HG03064 (cell line): ENCODE data around the gene CYSTM1.

Experiments
- ATAC-seq: cut with Tn5 transposase; IDR thresholded peaks from one replicate; pipeline ENCODE4 v1.9.1; 2021; ENCODE audit warnings: low read depth; ENCODE audit not compliant: unreplicated experiment

Gene CYSTM1

DNA sequence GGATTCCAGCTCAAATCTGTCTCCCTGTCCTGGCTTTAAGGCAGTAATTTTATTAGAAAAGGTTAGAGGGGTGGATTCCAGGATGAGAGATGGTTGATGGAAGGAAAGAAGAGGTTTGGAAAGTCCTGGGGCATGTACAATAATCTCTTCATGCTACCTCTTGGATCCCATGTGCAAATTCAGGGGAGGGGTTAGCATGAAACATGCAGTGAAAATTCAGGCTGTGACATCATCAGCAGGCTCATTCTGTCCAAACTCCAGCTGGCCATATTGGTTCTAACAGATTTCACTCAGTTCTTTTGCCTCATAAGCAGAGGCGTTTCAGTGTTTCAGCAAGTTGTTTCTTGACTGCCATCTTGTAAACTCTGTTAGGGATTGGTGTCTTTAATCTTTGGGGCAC is 55.4 kb downstream of the CYSTM1 start:
- ATAC-seq: no peak

DNA sequence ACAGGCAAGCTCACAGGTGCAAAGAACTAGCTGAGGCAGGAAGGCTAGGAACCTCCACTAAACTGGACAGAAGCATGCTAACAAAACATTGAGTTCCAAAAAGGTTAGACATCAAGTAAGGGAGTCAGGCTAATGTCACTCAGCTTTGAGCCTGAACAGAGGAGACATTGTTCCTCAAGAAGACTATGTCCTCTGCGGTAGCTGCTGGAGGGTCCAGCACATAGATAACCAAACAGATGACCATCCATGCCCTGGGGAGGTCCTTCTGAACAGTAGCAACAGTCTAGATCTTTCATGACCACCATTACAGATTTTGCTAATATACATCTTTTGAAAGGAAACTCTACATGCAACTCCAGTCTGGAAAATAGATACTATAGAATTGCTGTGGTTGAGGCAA is 57.7 kb downstream of the CYSTM1 start:
- no peak for ATAC-seq

DNA sequence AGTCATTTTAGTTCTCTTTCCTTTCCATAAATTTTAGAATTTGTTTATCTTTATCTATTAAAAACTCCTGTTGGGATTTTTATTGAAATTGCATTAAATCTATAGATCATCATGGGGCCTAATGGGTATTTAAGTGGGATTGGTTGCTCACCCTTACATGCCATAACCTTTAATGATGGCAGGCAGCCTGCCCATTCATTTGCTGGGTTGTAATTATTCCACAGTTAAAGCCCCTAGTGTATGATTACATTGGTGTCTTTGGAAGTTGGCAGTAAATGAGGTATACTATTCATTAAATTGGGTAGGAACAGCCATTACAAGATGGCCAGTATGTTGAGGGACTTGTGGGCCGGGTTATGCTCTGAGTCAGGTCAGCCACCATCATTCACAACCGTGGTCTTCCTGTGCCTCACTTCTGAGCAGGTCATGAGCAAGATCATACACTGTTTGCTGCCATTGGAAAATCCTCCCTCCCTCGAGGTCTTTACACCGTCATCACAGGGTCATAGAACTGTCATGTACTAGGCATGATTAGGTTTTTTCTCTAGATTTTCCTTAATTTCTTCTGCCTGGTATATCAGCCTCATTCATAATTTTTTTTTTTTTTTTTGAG is 59.5 kb downstream of the CYSTM1 start:
- no peak for ATAC-seq

DNA sequence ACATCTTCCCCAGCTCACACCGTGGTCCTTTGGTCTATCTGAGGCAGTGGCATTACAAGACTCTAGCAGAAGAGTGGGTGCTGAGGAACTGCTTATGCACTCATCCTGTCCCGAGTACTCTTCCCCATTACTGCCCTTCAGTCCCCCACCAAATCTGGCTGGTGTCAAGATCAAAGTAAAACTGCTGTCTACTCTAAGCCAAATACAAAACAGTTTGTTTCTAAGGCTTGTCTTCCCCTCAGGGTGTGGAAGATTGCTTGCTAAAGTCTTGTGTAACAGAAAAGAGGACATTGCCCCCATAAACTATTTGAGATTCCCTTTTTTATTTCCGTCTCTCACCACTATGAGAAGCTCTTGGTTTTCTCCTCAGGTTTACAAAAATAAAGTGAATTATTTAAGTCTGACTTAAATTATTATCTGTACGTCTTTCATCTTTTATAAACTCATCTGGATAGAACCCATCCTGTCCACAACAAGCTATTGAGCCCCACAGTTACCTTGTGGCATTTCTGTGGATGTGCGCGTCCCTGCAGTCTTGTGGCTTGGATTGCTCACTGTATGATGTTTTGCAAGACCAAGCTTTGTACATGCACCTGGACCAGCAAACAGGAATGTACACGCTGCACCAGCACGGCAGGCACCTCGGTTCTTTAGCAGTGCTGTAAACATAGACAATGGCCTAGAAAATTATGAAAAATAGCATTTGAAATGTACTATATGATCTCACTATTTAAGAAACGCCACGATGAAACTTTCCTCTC is 61.0 kb downstream of the CYSTM1 start:
- ATAC-seq: no peak

DNA sequence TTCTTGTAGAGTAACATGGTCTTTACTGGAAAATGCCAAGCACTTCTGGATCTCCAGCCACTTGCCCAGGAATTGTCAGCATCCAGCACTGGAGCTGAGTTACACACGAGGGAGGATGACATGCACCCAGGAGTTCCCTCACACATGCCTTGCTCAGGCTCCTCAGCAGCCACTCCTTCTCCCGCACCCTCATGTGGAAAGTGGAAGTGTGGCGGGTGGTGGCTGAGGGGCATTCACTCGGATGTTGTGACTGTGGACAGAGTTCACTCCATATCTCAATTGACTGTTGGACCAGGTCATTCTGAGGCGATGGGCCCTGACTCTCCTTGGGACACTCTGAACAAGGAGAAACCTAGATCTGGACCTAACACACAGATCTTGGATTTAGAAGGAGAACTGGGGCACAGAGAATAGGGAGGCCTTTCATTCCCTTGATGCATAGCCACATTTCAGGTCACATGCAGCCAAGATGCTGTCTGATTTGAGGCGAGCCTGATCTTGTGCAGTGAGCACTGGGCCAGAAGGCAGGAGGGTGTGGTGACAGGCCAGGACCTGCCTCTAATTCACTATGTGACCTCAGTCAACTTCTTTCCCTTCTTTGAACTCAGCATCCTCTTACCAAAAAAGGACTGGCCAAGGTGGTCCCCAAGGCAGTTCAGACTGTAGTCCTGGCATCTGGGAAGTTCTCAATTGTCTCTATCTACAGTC is 62.1 kb downstream of the CYSTM1 start:
- ATAC-seq: no peak

DNA sequence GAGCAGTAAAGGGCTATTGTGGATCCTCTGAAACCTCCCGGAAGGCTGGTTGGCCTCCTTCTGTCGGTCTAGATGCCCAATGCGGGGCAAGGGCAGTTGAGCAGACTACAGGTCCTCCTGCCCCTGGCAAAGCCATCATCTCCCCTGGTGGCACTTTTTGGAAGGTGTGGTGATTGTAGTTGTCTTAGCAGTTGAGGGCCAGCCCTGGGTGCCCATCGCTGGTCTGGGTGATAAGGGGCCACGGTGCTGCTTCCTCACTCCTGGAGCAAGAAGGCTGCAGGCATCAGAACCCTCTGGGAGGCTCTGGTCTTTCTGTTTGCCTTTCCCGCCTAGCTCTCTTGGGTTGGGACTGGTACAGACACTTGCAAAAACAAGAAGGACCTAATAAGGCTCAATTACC is 63.8 kb downstream of the CYSTM1 start:
- no peak for ATAC-seq

DNA sequence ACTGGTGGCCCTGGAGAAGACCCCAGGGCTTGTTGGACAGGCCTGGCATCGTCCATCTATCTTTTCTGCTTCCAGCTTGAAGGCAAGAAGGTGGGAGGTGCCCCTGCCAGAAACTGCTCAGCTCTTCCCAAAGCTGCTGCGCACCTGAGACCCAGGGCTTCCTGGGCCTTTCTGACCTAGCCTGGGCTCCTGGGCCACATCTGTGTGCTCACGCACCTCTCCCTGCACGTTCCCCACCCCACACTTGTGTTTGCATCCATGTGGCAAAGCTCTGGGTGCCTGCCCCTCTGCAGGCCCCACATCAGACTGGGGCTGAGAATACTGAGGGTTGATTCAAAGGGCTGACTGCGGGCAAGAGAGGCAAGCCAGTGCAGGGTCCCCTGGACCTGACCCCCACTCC is 64.5 kb downstream of the CYSTM1 start:
- no peak for ATAC-seq

DNA sequence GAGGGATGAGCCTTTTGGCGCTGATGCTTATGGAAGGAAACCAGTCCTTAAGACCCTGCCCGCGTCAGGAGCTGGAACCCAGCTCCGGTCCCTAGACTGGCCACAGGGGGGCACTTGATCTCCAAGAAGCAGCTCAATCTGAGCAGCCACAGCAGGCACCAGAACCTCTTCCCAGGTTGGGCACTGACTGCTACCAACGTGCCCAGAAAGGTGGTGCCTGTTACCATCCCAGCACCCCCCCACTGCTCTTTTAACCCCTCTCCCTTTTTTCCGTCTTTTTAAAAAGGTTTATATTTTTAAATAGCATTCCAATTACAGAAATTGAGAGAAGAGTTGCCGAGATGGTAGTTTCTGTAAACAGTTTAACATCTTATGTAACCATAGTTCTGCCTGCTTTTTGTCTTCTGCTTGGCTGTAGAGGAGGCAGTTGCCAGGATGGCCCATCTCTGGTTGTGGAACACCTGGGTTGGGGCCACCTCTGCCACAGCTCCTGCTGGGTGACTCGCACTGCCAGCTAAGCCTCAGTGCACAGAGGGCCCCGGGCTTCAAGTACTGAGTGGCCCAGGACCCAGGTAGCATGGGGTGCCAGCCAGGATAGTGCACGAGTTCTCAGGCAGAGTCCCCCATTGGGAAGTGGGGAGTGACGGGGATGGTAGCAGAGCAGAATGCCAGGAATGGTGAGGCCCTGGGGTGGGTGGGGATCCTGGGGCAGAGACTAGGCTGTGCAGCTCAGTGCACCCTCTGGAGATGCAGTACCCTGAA is 65.1 kb downstream of the CYSTM1 start:
- no peak for ATAC-seq

DNA sequence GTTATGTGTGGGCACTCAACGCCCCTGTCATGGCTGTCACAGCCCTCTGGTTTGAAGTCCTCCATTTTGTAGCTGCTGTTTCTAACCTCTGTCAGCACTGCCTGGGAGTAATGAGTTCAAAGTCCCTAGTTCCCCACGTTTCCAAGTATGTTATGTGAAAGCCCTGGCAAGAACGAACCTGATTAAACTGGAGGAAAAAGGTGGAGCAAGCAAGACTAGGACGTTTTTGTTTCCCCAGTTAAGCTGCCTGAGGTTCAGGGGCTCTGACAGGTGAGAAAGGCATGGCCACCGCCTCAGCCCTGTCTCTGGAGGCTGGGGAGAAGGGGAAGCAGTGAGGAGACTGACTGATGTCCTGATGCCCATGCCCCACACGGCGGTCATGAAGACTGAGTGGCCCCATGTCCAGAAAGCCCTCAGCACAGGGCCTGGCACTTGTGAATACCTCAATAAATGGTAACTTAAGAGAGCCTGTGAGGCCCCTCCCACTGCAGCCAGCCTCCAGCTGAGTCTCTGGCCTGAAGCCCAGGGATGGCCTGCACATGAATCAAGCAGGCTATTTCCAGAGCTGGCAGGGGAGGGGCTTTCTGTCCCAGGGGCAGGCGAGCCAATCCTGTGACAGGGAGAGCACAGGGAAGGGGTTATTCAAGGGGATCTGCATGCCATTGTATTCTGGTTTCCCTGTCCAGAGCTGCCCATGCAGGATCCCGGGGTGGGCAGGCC is 66.2 kb downstream of the CYSTM1 start:
- no peak for ATAC-seq

DNA sequence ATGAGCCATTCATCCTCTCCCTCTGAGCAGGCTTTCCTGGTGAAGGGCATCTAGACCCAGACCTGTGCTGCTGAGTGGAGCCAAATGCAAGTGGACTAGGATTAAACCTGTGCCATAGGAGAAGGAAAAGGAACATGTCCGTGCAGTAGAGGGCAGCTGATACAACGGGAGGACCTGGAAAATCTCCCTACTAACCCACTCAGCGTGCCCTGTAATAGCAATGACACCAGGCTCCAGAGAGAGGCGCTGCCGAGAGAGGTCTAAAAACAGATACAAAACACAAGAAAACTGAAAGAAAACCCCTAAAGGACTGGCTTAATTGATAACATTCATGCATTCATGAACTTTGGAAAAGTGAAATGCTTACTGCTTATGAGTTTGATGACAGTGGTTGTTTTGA is 67.1 kb downstream of the CYSTM1 start:
- no peak for ATAC-seq

DNA sequence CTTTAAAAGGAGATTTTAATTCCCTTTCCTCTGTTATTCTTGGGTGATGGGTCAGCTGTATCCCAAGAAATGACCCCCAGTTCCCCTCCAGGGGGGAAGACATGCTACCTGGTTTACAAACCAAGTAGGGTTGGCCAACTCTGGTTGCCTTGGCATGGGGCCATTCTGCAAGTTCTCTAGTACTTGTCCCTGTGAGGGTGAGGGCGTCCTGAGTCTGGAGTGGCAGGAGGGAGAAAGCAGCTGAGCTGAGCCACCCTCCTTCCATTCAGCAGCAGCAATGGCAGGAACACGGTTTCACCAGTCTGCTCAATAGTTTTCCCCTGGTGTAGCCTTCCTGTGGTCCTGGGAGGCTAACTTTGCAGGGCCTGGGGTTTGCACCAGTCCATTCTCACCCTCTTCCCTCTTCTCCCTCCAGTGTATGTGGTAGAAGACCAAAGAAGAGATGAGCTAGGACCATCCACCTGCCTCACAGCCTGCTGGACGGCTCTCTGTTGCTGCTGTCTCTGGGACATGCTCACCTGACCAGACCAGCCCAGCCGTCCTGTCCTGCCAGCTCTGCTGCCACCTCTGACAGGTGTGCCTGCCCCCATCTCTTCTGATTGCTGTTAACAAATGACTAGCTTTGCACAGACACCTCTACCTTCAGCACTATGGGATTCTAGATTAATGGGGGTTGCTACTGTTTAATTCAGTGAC is 68.0 kb downstream of the CYSTM1 start:
- no peak for ATAC-seq

DNA sequence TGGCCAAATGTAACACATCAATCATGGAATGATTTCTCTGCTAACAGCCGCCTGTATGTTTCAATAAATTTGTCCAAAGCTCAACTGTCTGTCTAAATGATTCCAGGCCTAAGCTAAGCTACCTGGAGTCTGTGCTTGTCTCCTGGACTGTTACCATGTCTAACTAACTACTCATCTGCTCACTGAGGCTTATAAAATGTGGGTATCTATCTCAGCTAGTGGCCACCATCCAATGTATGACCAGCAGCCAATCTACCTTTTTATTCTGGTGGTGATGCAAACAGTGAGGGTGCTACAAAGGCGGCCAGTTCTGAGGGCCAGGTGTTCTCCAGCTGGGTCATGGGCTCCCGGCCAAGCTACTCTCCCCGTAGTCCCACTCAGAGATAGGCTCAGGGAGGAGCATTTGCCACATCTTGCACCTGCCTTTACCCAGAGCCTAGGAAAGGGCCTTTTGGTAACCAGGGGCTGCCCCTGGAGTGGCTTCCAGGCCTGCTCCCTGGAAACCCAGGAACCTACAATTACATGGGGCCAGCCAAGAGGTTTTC is 68.8 kb downstream of the CYSTM1 start:
- ATAC-seq: no peak

DNA sequence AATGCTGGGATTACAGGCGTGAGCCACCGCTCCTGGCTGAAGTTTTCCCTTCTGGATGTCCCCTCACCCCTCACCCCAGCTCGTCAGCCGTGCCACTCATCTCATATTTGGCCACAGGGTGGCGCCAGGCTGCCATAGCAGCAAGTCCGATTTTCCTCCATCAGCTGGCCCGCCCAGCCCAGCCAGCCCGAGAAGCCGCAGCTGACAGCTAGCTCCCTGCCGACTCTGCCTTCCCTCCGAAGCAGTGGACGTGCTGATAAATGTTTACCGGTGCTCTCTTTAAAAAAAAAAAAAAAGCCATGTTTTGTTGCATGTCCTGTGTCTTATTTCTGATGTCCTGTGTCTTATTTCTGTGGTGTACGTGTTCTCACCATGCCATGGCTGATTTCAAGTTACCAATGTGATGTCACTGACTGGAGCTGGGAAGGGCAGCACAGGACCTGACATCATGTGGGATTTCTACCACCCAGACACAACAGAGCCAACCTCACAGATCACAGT is 69.6 kb downstream of the CYSTM1 start:
- ATAC-seq: no peak

DNA sequence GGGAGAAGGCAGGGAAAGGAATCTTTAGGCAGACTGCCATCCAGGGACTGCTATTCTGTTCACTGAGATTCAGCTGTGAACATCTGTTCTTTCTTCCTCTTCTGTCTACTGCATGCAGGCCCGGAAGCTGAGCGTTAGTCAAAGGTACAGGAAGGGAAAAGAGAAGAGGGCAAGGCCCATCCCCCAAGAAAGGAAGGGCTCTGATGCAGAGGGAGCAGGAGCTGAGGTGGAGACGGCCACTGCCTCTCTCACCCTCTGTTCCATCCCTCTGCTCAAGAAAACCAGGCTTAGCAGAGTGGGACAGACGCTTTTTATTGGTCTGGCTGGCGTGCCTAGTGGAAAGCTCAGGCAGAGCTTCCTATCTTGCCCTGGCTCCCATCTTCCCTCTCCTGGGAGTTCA is 70.4 kb downstream of the CYSTM1 start:
- no peak for ATAC-seq

DNA sequence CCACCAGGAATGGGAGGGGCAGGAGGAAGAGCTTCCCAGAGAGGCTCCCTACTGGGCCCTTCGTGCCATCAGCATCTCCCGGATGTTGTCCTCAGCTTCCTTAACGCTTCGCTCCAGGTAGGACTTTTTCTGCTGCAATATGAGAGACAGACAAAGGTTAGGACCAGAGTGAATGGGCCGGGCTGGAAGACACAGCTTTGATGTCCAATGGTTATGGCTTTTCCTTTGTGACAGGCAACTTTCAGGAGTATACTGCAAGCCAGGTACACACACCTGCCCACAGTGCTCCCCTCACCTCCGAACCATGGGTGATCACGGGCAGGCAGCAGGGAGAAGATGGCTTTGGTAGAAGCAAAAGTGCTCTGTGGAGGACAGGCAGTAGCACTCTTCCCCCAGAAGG is 70.9 kb downstream of the CYSTM1 start:
- no peak for ATAC-seq

DNA sequence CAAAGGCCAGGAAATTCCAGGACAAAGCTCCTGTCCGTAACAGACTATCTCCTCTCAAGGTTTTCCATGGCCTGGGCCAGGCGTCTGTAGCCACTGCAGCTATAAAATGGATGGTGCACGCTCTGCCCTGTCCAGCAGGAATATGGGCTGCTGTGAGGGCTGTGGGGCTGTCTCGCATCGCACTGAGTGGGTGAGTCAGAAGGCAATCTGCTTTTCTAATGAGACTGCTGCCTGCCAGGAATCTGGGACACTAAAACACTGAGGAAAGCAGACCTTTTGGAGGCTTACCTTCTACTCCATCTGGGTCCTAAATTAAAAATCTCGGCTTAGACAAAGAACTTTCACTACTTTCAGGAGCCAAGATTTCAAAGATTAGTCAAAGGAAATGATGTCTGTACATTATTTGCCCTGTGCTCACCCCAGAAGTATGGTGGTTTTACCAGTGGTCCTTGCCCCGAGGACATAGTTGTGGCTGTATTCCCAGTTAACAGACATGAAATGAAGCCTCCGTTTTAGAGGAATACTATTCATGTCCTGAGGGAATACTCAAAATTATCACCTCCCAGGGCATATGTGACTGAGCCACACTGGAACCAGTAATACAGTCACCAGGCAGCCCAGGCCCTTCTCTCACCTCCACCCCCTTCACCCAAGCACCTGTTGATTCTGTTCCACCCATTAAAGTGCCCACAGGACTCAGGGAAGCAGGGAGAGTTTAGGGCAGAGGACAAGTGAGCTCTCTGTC is 71.6 kb downstream of the CYSTM1 start:
- no peak for ATAC-seq

DNA sequence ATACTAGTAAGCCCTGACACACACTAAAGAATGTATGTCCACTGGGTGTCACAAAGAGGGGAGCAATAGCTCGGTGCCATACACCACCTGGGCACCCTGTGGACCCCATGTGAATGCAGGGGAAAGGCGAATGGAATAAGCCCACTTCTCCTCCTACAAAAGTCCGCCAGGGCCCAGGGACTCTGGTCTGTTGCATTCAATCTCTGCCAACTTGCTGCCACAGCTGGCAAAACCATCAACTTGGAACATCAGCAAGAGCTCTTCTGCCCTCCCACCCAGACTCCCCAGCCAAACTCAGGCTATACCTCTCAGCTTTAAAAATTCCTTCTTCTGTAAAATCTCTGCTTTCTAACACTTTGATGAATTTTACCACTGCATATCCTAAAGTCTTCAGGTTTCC is 73.4 kb downstream of the CYSTM1 start:
- no peak for ATAC-seq

DNA sequence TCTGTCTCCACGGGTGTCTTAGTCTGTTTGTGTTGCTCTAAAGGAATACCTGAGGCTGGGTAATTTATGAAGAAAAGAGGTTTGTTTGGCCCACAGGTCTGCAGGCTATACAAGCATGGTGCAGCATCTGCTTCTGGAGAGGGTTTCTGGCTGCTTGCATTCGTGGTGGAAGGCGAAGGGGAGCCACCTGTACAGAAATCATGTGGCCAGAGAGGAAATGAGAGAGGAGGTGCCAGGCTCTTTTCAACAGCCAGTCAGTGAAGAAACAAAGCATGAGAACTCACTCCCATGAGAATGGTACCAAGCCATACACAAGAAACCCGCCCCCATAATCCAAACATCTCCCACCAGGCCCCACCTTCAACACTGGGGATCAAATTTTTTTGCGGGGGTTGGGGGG is 74.5 kb downstream of the CYSTM1 start:
- ATAC-seq: no peak

DNA sequence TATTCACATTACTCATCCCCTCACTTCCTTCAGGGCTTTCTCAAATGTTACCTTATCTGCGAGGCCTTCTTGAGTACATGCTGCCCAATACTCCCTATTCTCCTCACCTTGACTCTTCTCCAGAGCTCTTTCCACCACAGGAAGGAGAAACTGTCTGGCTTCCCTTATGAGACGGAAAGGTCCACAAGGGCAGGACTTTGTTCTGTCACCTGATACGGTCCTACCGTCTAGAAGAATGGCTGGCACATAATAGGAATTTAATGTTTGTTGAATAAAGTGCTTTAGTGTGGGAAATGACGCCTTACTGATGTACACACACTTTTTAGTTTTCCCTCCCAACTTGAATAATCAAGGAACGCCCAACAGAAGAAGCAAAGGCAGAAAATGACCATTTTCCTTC is 75.4 kb downstream of the CYSTM1 start:
- no peak for ATAC-seq
